AG04450 (cell line): ENCODE results near the gene CPA3. TPM values are rescaled to one million over a fixed set of nuclear protein-coding genes. Genes with fewer than 3 reads are reported as not detected.

Experiments used
- CTCF ChIA-PET: fragments of 300-600, 350-600 bp; formaldehyde crosslinking; extraction: SDS; loops from one replicate; lab custom pipeline; 2022; ENCODE audit warnings: antibody characterized with exemption, inconsistent platforms; lab: Charles Lee
- POLR2A ChIA-PET: fragments of 350-600 bp; formaldehyde crosslinking; extraction: SDS; loops from one replicate; lab custom pipeline; 2021; ENCODE audit warnings: antibody characterized with exemption, inconsistent platforms; lab: Yijun Ruan, JAX
- DNase-seq: peaks from one replicate; pipeline ENCODE4 v3.0.0-alpha.2; 2011; ENCODE audit warnings: low read depth, low spot score
- H3K27ac ChIP-seq: one replicate; pipeline ENCODE4 v1.5.1; 2012; ENCODE audit warnings: low read depth, low read length, control low read depth
- H3K27me3 ChIP-seq: one replicate; pipeline ENCODE4 v1.6.0; 2012; ENCODE audit warnings: low read length; ENCODE audit not compliant: control insufficient read depth, insufficient read depth
- H3K4me3 ChIP-seq: 2 replicates; pipeline ENCODE4 v1.5.1; 2011; ENCODE audit warnings: mild to moderate bottlenecking, low read depth, low read length, control low read depth
- H3K9me3 ChIP-seq: 2 replicates; pipeline ENCODE4 v1.5.1; 2012; ENCODE audit warnings: low read length; ENCODE audit not compliant: control insufficient read depth, insufficient read depth
- polyA plus RNA-seq: library from polyadenylated mRNA; depleted of rRNA; stranded (reverse); fragments of >200 nt; gene quantifications from 2 replicates; pipeline ENCODE4 v1.2.3, GENCODE V29; 2011
- TF ChIP-seq, protein P1 (sequence below): IDR thresholded peaks from 2 replicates; pipeline ENCODE4 v1.5.1; 2011; ENCODE audit warnings: low read depth, low read length, control low read depth, inconsistent platforms

Gene CPA3
- polyA plus RNA-seq, 1 experiment, result not detected

DNA sequence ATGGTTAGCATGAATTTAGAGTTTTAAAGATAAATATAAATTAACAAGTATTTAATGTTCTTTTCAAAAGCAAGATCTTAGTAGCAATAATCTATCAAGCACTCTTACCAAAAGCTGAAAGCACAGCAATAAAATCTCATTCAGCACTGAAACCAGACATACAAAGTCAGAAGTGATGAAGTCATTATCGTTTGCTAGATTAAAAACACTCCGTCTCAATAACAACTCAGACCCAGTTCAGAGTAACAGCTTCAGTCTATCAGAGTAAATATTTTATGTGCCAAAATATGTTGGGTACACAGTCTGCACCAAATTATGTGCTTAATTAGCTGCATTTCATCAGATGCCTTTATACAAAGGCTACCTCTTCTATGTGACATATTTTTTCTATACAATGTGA lies 41.6 kb downstream of the CPA3 start:
- ChIA-PET POLR2A (no interaction called here), CTCF (interaction anchor here (1.5 kb wide), 1 partner anchor 41 kb away, joined by 5 read pairs; no protein-coding TSS in a partner anchor)
- Histone ChIP-seq H3K4me3 (no peak overlapping the region), H3K27me3 (no peaks in the 10 kb centered on the region), H3K27ac (no peak overlapping the region), H3K9me3 (no peaks in the 10 kb centered on the region)
- TF ChIP-seq, protein P1, sequence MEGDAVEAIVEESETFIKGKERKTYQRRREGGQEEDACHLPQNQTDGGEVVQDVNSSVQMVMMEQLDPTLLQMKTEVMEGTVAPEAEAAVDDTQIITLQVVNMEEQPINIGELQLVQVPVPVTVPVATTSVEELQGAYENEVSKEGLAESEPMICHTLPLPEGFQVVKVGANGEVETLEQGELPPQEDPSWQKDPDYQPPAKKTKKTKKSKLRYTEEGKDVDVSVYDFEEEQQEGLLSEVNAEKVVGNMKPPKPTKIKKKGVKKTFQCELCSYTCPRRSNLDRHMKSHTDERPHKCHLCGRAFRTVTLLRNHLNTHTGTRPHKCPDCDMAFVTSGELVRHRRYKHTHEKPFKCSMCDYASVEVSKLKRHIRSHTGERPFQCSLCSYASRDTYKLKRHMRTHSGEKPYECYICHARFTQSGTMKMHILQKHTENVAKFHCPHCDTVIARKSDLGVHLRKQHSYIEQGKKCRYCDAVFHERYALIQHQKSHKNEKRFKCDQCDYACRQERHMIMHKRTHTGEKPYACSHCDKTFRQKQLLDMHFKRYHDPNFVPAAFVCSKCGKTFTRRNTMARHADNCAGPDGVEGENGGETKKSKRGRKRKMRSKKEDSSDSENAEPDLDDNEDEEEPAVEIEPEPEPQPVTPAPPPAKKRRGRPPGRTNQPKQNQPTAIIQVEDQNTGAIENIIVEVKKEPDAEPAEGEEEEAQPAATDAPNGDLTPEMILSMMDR, result no peak
- no peak for DNase-seq

DNA sequence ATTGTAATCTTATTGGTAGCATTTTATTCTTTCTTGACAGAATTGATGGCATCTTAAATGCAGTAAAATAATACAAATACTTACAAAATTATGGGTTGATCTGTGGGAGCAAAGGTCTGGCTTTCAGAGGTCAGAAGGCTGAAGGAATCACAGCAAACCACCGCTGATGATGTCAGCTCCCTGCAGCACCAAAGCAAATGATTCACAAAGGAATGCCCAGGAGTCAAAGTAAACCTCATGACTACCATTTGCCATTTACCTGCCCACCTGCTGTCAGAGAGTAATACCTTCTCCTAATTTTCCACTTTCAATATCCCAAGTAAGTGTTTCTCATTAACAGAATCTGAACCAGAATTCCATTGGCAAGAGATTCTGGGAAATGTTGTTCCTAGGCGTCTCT lies 46.1 kb downstream of the CPA3 start:
- DNase-seq, result no peak
- CTCF ChIA-PET, result no interaction called here

DNA sequence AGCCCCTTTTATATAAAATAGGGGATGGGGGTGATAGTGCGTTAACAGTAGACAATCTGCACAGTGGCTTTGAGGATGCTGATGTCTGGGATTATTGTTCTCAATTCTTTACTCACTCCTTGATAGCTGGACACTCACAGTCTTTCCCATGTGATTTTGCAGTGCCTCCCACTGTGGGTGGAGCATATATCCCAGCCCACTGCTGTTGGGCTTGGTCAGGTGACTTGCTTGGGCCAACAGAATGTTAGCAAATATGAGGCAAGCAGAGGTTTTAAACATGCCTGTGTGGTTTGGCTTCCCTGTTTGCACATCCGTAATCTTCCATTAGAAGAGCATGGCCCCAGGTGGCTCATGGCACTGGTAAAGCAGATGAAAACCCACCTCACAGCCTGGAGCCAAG lies 46.5 kb downstream of the CPA3 start:
- CTCF ChIA-PET, result no interaction called here
- no peak overlapping the region for H3K4me3 ChIP-seq
- H3K9me3 ChIP-seq, result no peaks in the 10 kb centered on the region
- no peaks in the 10 kb centered on the region for H3K27me3 ChIP-seq
- DNase-seq, result no peak
- TF ChIP-seq, protein P1, result no peak
- POLR2A ChIA-PET, result no interaction called here
- H3K27ac ChIP-seq, result no peak overlapping the region

More for the DNA sequence above, 46.1 kb downstream of the CPA3 start:
- Histone ChIP-seq H3K27ac (no peak overlapping the region), H3K27me3 (no peaks in the 10 kb centered on the region), H3K9me3 (no peaks in the 10 kb centered on the region), H3K4me3 (no peak overlapping the region)
- TF ChIP-seq, protein P1, result no peak
- POLR2A ChIA-PET, result no interaction called here

DNA sequence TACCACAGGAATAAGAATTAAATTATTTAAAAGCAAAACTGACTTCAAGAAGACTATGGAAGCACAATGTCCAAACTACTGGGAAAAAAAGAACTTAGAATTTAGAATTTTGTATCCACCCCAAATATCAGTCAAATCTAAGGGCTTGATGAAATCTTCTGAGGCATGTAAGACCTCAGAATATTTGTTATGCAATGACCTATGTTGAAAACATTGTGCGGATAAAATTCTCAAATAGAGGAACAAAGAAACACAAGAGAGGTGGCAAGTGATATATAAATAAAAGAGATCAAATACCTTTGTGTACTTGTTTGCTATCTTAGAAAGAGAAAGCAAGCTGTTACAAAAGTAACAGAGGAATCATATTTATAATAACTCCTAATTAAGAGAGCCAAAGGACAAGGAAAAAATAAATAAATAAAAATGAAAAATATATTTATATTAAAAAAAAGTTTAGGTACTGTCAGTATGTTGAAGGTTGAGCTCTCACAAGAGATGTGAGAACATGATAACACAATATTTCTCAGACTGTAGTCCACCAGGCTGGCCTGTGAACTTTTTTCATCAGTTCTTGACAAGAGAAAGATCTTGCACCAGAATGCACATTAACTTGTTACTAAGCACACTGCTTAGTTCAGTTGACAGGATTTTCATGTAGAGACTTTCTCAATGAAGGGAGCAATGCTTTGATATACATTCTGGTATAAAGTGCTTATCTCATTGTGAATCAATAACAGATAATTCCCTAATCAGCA lies 50.0 kb downstream of the CPA3 start:
- Histone ChIP-seq H3K27ac (no peak overlapping the region), H3K4me3 (no peak overlapping the region), H3K9me3 (no peaks in the 10 kb centered on the region), H3K27me3 (no peaks in the 10 kb centered on the region)
- CTCF ChIA-PET, result interaction anchor here (0.7 to 1.0 kb wide), 2 partner anchors 40 to 245 kb away, joined by 3 to 4 read pairs; no protein-coding TSS in a partner anchor
- TF ChIP-seq, protein P1, result no peak
- no peak for DNase-seq
- POLR2A ChIA-PET, result no interaction called here

DNA sequence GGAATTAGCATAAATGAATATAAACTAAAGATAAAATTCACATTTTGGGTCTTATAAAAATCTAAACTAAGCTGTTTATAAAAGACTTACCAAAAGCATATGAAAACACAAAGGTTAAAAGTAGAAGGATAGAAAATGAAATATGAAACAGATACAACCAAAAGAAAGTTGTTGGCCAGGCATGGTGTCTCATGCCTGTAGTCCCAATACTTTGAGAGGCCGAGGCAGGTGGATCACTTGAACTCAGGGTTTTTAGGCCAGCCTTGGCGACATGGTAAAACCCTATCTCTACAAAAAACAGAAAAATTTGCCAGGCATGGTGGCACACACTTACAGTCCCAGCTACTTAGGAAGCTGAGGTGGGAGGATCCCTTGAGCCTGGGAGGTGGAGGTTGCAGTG lies 51.0 kb downstream of the CPA3 start:
- no peak overlapping the region for H3K27ac ChIP-seq
- H3K9me3 ChIP-seq, result no peaks in the 10 kb centered on the region
- no peaks in the 10 kb centered on the region for H3K27me3 ChIP-seq
- no peak for DNase-seq
- no peak overlapping the region for H3K4me3 ChIP-seq
- ChIA-PET CTCF (interaction anchor here (0.7 to 1.2 kb wide), 3 partner anchors 38 to 54 kb away, joined by 3 to 8 read pairs (median 4); no protein-coding TSS in a partner anchor), POLR2A (no interaction called here)
- TF ChIP-seq, protein P1, result no peak
